ENCODE measurements around the gene AKIP1.

- no peak for TF ChIP-seq CTCF (IDR thresholded peaks at IDR 0.05; ENCODE audit: borderline replicate concordance, extremely low read depth, low read length, poor library complexity, severe bottlenecking)
- TF ChIP-seq EZH2 (IDR thresholded peaks at IDR 0.05; ENCODE audit: borderline replicate concordance, low read depth, low read length, severe bottlenecking): no peak
These were observed 42.9 kb upstream of the AKIP1 start for GRCh38 chr11:8867931-8868631.

All from DND-41 (cell line).